ENCODE measurements around the gene PRPF31.

DNA sequence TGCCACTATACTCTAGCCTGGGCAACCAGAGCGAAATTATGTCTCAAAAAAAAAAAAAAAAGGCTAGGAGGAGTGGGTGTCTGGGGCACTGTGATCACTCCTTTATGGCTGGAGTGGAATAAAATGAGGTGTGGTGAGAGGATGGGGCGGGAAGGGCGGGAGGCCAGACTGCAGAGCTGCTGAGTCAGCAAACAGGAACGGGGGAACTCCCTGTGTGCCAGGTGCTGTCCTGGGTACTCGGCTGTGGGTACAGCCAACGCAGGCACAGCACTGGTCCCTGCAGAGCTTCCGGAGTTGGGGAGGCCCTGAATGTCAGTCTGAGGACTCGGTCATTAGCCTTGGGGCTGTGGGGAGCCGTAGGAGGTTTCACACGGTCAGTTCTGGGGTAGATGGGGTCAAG is 5.7 kb downstream of the PRPF31 start:
- TF ChIP-seq, protein P1, sequence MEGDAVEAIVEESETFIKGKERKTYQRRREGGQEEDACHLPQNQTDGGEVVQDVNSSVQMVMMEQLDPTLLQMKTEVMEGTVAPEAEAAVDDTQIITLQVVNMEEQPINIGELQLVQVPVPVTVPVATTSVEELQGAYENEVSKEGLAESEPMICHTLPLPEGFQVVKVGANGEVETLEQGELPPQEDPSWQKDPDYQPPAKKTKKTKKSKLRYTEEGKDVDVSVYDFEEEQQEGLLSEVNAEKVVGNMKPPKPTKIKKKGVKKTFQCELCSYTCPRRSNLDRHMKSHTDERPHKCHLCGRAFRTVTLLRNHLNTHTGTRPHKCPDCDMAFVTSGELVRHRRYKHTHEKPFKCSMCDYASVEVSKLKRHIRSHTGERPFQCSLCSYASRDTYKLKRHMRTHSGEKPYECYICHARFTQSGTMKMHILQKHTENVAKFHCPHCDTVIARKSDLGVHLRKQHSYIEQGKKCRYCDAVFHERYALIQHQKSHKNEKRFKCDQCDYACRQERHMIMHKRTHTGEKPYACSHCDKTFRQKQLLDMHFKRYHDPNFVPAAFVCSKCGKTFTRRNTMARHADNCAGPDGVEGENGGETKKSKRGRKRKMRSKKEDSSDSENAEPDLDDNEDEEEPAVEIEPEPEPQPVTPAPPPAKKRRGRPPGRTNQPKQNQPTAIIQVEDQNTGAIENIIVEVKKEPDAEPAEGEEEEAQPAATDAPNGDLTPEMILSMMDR (IDR thresholded peaks at IDR 0.05), result no peak
- TF ChIP-seq POLR2A (IDR thresholded peaks at IDR 0.05) (no peak), POLR2AphosphoS5 (IDR thresholded peaks at IDR 0.05) (no peak)
